CD4-positive, alpha-beta memory T cell (primary cell): ENCODE measurements around the gene PODXL. TPM values are rescaled to one million over a fixed set of nuclear protein-coding genes. Genes with fewer than 3 reads are reported as not detected.

Experiments
- CTCF ChIA-PET: fragments of 350-600 bp; sonication (Branson Sonifier 250); formaldehyde crosslinking; loops from one replicate; lab custom pipeline; 2021; ENCODE audit warnings: inconsistent platforms; ENCODE audit not compliant: partially characterized antibody; lab: Charles Lee
- POLR2A ChIA-PET: fragments of 350-600 bp; sonication (Branson Sonifier 250); formaldehyde crosslinking; loops from one replicate; lab custom pipeline; 2021; ENCODE audit not compliant: partially characterized antibody; lab: Charles Lee
- DNase-seq, 5 donors: peaks; one replicate each; pipeline versions ENCODE4 v3.0.0 to v3.0.0-alpha.2; 2020 to 2022; ENCODE audit warnings: mixed read lengths in 1 of 5
- H3K27ac ChIP-seq: one replicate; pipeline ENCODE4 v1.7.0; 2013; ENCODE audit warnings: low read depth, low read length
- H3K27me3 ChIP-seq: 2 replicates; pipeline ENCODE4 v1.7.0; 2013; ENCODE audit warnings: mild to moderate bottlenecking, low read length, moderate library complexity; ENCODE audit not compliant: insufficient read depth
- H3K36me3 ChIP-seq: 2 replicates; pipeline ENCODE4 v1.7.0; 2013; ENCODE audit warnings: mild to moderate bottlenecking, low read length, moderate library complexity; ENCODE audit not compliant: insufficient read depth
- H3K4me1 ChIP-seq: 2 replicates; pipeline ENCODE4 v1.7.0; 2013; ENCODE audit warnings: mild to moderate bottlenecking, low read length, moderate library complexity; ENCODE audit not compliant: insufficient read depth
- H3K4me3 ChIP-seq, 2 donors: one replicate each; pipeline ENCODE4 v1.7.0; 2013; ENCODE audit warnings: low read length in 2 of 2, mild to moderate bottlenecking in 1 of 2
- H3K9me3 ChIP-seq, 2 donors: one replicate each; pipeline ENCODE4 v1.7.0; 2013; ENCODE audit warnings: low read length in 2 of 2, control low read depth in 1 of 2; ENCODE audit not compliant: control insufficient read depth in 1 of 2
- H3K27ac Mint-ChIP-seq, 7 donors: one replicate each; pipeline ENCODE4 v1.8.0; 2020 to 2021; ENCODE audit warnings: mixed read lengths in 7 of 7, mild to moderate bottlenecking in 6 of 7, inconsistent platforms in 3 of 7, moderate library complexity in 3 of 7
- H3K27me3 Mint-ChIP-seq, 2 donors: one replicate each; pipeline ENCODE4 v1.8.0; 2020 to 2021; ENCODE audit warnings: mixed read lengths in 2 of 2
- H3K36me3 Mint-ChIP-seq, 2 donors: one replicate each; pipeline ENCODE4 v1.8.0; 2020 to 2021; ENCODE audit warnings: mixed read lengths in 2 of 2, inconsistent platforms in 1 of 2, mild to moderate bottlenecking in 1 of 2
- H3K4me1 Mint-ChIP-seq, 4 donors: one replicate each; pipeline ENCODE4 v1.8.0; 2020 to 2021; ENCODE audit warnings: mixed read lengths in 4 of 4, mild to moderate bottlenecking in 1 of 4
- H3K4me3 Mint-ChIP-seq, 8 donors: one replicate each; pipeline ENCODE4 v1.8.0; 2020 to 2021; ENCODE audit warnings: mixed read lengths in 8 of 8, mild to moderate bottlenecking in 7 of 8, moderate library complexity in 6 of 8, inconsistent platforms in 3 of 8
- H3K9me3 Mint-ChIP-seq, 8 donors: one replicate each; pipeline ENCODE4 v1.8.0; 2020 to 2021; ENCODE audit warnings: mixed read lengths in 8 of 8, mild to moderate bottlenecking in 5 of 8, inconsistent platforms in 3 of 8, moderate library complexity in 1 of 8
- intact Hi-C: fragments of 100-400 bp; cut with micrococcal nuclease; formaldehyde crosslinking; loops from one replicate; pipeline ENCODE4 v1.15.1; 2023
- polyA plus RNA-seq, 2 donors: library from polyadenylated mRNA; unstranded; fragments of 300-500 nt; fragmentation: Illumina TruSeq; gene quantifications; one replicate each; pipeline ENCODE4 v1.2.3, GENCODE V29; 2021
- total RNA-seq, 2 experiments: library from RNA; stranded (reverse); gene quantifications; one replicate each; pipeline ENCODE4 v1.2.3, GENCODE V29; 2021

Gene PODXL
- 1 to 10 TPM; 1.1 to 1.3 TPM for total RNA-seq
- polyA plus RNA-seq, result 1 to 10 TPM in 1 of 2 donors, under 1 TPM in 1; 0.47 to 1.2 TPM

DNA sequence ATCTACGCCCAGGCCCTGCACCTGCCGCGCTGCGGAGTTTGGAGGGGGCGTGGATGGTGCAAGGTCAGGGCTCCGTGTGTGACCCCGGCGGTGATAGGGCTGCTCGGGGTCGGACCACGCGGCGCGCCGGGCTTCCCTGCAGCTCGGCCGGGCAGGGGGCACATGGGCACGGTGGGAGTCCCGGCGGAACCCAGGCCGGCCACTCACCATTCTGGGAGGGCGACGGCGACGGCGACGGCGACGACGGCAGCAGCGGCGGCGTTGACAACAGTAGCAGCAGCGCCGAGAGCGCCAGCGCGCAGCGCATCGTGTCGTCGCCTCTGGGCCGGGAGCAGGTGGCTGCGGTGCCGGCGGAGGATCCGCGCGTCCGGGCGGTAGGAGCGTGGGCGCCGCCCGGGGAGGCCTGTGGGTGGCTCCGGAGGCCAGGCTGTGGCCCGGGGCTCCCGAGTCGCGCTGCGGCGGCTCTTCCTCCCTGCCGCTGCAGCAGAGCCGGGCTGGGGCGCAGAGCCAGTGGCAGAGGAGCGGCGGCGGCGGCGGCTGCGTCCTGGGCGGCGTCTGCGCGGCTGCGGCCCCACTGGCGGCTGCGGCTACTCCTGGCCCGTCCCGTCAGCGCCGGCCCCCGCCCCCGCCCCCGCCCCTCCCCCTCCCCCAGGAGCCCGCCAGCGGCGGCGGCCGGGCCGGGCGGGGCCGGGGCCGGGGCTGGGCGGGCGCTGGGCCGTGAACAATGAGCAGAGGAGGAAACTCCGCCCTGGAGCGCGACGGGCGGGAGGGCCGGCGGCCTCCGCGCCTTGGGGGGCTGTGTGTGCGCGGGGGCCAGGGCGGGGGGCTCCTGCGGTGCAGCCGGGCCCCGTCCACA, at the start of gene PODXL:
Gene PODXL (minus strand): TSS at position 576 of the 856 bp plus-strand sequence. CDS start 269 bp downstream, at position 307.
- ChIA-PET CTCF (no interaction called here), POLR2A (no interaction called here)
- Histone ChIP-seq H3K27me3 (peaks cover 30% of the 10 kb centered on the region), H3K4me3 (peak within 1 kb of the TSS; percentile 39 to 50), H3K36me3 (no peaks in the 10 kb centered on the region), H3K27ac (no peak within 1 kb of the TSS), H3K9me3 (no peaks in the 10 kb centered on the region), H3K4me1 (peaks cover 25% of the 10 kb centered on the region)
- Mint-ChIP-seq H3K27ac (peak within 1 kb of the TSS in 4 of 7 donors; percentile 13 to 75 (median 27)), H3K9me3 (no peaks in the 10 kb centered on the region), H3K27me3 (peaks cover 13 to 23% of the 10 kb centered on the region in 2 donors), H3K4me1 (peaks cover 12 to 24% (median 18%) of the 10 kb centered on the region in 4 donors), H3K4me3 (peak within 1 kb of the TSS; percentile 82 to 91 (median 84)), H3K36me3 (no peaks in the 10 kb centered on the region)
- intact Hi-C loops, result no loop called here
- DNase-seq, result peak; percentile 55 to 70 (median 60)

DNA sequence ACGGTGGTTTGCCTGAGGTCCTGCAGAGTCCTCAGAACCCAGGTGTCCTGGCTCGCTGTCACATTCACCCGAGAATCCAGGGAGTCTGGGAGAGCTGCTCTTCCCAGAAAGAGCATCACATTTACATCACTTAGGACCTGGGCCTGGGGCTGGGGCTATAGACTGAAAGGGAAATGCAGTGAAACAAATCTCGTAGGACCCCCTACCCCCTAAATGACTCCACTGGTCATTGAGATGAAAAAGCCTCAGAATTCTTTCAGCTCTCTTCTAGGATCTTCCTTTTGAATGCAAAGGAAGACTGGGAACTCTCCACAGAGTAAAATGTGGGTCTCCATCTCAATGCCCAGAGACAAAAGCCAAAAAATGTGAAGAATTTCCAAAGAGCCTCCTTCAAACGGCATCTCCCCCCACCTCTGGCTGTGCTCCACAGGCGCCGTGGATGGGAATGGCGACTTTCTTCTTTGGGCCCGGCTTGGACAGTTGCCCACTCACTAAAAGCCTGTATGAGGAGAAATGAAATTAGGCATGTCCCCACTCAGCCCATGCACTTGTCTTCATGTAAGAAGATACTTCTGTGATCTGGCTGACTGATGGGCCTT, 49.0 kb upstream of the PODXL start:
- DNase-seq, result no peak
- Histone ChIP-seq H3K4me3 (no peak overlapping the region), H3K9me3 (no peaks in the 10 kb centered on the region), H3K36me3 (no peaks in the 10 kb centered on the region), H3K27ac (no peak overlapping the region), H3K4me1 (no peaks in the 10 kb centered on the region), H3K27me3 (no peaks in the 10 kb centered on the region)
- no peaks in the 10 kb centered on the region for H3K36me3 Mint-ChIP-seq
- H3K9me3 Mint-ChIP-seq, result no peaks in the 10 kb centered on the region
- peaks cover 0 to 2% (median under 1%) of the 10 kb centered on the region in 4 donors for H3K4me1 Mint-ChIP-seq
- H3K27me3 Mint-ChIP-seq, result peaks cover 18 to 21% of the 10 kb centered on the region in 2 donors
- no peak overlapping the region for H3K27ac Mint-ChIP-seq
- H3K4me3 Mint-ChIP-seq, result no peak overlapping the region
- ChIA-PET CTCF (interaction anchor here (1.2 kb wide), 1 partner anchor 84 kb away, joined by 3 read pairs; no protein-coding TSS in a partner anchor), POLR2A (no interaction called here)
- intact Hi-C loops, result no loop called here

DNA sequence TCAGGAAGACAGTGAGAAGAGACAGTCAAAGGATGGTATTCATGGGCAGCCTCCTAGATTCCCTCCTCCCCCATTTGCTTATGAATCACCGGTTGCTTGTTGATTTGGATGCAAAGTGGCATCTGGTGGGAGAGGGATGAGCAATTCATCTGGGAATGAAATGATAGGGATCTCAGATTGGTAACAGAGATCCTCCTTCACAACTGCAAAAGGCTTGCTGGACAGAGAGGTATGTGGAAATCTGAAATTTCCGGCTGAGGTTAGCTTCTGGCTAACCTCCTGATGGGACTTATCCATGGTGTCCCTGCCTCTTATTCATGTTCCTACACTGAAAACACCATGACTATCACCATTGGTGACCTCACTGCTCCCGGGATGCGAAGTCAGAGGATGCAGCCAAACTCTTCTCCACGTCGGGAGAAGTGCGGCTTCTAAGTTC, 48.4 kb upstream of the PODXL start:
- Mint-ChIP-seq H3K36me3 (no peaks in the 10 kb centered on the region), H3K27me3 (peaks cover 18 to 21% of the 10 kb centered on the region in 2 donors), H3K4me3 (no peak overlapping the region), H3K27ac (no peak overlapping the region), H3K9me3 (no peaks in the 10 kb centered on the region), H3K4me1 (peaks cover 0 to 2% (median under 1%) of the 10 kb centered on the region in 4 donors)
- Histone ChIP-seq H3K4me3 (no peak overlapping the region), H3K36me3 (no peaks in the 10 kb centered on the region), H3K27me3 (no peaks in the 10 kb centered on the region), H3K9me3 (no peaks in the 10 kb centered on the region), H3K4me1 (no peaks in the 10 kb centered on the region), H3K27ac (no peak overlapping the region)
- no peak for DNase-seq
- POLR2A ChIA-PET, result no interaction called here
- CTCF ChIA-PET, result interaction anchor here (1.2 kb wide), 1 partner anchor 83 kb away, joined by 3 read pairs; no protein-coding TSS in a partner anchor
- intact Hi-C loops, result no loop called here

DNA sequence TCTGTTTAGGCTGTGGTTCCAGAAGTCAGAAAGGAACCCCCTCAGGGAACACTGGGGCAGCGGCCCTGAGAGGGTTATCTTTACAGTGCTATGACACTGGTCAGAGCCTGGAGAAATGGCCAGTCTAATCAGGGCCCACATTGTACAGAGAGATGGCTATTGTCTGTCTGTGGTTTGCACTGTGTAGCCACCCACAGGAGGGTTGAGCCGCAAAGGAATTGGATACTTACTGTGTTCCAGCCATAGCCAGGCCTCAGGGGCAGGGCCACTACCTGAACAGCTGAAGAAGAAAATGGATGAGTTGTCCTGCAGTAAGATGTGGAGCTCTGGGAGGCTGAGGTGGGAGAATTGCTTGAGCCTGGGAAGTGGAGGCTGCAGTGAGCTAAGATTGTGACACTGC, 47.5 kb upstream of the PODXL start:
- H3K4me1 ChIP-seq, result no peaks in the 10 kb centered on the region
- no peaks in the 10 kb centered on the region for H3K36me3 Mint-ChIP-seq
- no peak overlapping the region for H3K4me3 Mint-ChIP-seq
- no peak overlapping the region for H3K4me3 ChIP-seq
- ChIA-PET POLR2A (no interaction called here), CTCF (no interaction called here)
- no peaks in the 10 kb centered on the region for H3K9me3 Mint-ChIP-seq
- H3K27ac ChIP-seq, result no peak overlapping the region
- intact Hi-C loops, result no loop called here
- peaks cover 18 to 21% of the 10 kb centered on the region in 2 donors for H3K27me3 Mint-ChIP-seq
- H3K9me3 ChIP-seq, result no peaks in the 10 kb centered on the region
- H3K36me3 ChIP-seq, result no peaks in the 10 kb centered on the region
- no peak for DNase-seq
- H3K27ac Mint-ChIP-seq, result no peak overlapping the region
- H3K4me1 Mint-ChIP-seq, result peaks cover 0 to 2% (median under 1%) of the 10 kb centered on the region in 4 donors
- no peaks in the 10 kb centered on the region for H3K27me3 ChIP-seq

DNA sequence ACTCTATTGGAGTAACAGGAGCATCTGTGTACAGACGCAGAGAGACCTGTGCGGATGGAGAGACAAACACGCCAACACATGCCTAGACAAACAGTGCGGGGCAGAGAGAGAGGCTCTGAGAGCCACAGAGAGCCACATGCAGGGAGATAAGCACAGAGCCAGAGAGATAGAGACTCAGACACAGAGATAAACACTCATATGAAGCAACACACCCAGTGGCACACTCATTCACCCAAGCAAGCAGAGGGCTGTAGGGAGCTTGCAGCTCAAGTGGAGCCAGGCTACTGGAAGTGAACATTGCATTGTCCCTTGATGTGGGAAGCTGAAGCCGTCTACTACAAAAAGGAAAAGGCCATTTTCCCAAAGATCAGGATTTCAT, 46.6 kb upstream of the PODXL start:
- Mint-ChIP-seq H3K9me3 (no peaks in the 10 kb centered on the region), H3K4me3 (no peak overlapping the region), H3K27ac (peak overlapping the region in 1 of 7 donors; percentile 25), H3K27me3 (peaks cover 15 to 21% of the 10 kb centered on the region in 2 donors), H3K36me3 (no peaks in the 10 kb centered on the region), H3K4me1 (peaks cover 0 to 2% (median under 1%) of the 10 kb centered on the region in 4 donors)
- no peaks in the 10 kb centered on the region for H3K9me3 ChIP-seq
- ChIA-PET CTCF (no interaction called here), POLR2A (no interaction called here)
- intact Hi-C loops, result no loop called here
- no peak for DNase-seq
- H3K4me1 ChIP-seq, result no peaks in the 10 kb centered on the region
- H3K4me3 ChIP-seq, result no peak overlapping the region
- H3K27me3 ChIP-seq, result no peaks in the 10 kb centered on the region
- H3K36me3 ChIP-seq, result no peaks in the 10 kb centered on the region
- H3K27ac ChIP-seq, result no peak overlapping the region

DNA sequence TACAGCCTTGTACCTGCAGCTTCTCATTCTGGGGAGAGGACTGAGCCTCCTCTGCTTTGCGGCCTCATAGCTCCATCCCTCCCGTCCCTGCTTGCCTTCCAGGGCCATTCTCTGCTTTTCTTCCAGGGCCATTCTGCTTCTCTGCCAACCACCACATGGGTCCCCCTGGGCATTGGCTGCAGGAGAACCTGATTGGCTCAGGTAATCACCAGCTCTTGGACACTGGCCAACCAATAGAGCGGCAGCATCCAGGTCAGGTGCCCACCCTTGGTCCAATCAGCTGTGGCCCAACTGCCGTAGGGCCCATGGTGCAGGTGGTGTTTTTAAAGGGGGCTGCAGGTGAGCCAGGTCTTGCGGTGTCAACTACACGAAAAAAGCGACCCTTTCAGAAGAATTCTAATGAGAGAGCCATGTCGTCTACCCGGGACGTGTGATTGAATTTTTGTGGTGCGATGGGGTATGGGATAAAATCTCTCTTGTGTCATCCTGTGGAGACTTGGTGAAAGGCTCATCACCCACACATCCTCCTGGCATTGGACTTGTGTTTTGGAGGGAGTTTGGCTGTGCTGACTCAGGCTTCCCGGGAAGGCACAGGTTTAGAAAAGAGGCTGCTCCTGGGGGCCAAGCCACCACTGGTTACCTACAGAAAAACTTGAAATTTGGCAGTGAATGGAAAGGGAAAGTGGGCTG, 46.0 kb upstream of the PODXL start:
- H3K36me3 Mint-ChIP-seq, result no peaks in the 10 kb centered on the region
- CTCF ChIA-PET, result interaction anchor here (0.6 kb wide), 1 partner anchor 56 kb away, joined by 5 read pairs; no protein-coding TSS in a partner anchor

More for the DNA sequence above, 46.0 kb upstream of the PODXL start:
- Mint-ChIP-seq H3K4me1 (peaks cover 0 to 2% (median under 1%) of the 10 kb centered on the region in 4 donors), H3K4me3 (no peak overlapping the region), H3K27me3 (peaks cover 14 to 19% of the 10 kb centered on the region in 2 donors), H3K27ac (peak overlapping the region in 1 of 7 donors; percentile 25), H3K9me3 (no peaks in the 10 kb centered on the region)
- POLR2A ChIA-PET, result no interaction called here
- Histone ChIP-seq H3K4me3 (no peak overlapping the region), H3K4me1 (no peaks in the 10 kb centered on the region), H3K9me3 (no peaks in the 10 kb centered on the region), H3K36me3 (no peaks in the 10 kb centered on the region), H3K27me3 (no peaks in the 10 kb centered on the region), H3K27ac (no peak overlapping the region)
- intact Hi-C loops, result no loop called here
- DNase-seq, result no peak
